SK-N-SH (cell line): ENCODE data around the gene ZNF586. TPM values are rescaled to one million over a fixed set of nuclear protein-coding genes. Genes with fewer than 3 reads are reported as not detected.

Experiments used
- CTCF ChIA-PET: fragments of 300-600, 350-600 bp; formaldehyde crosslinking; extraction: SDS; loops from one replicate; lab custom pipeline; 2021; lab: Yijun Ruan, JAX
- POLR2A ChIA-PET: fragments of 350-600 bp; sonication (Branson Sonifier 250); formaldehyde crosslinking; extraction: SDS; loops from one replicate; lab custom pipeline; 2020; ENCODE audit warnings: antibody characterized with exemption, inconsistent platforms; lab: Yijun Ruan, JAX
- DNase-seq: peaks from one replicate; pipeline ENCODE4 v3.0.0; 2012
- H2AFZ ChIP-seq: fragments of 200-600 bp; sonication (generic); 2 replicates; pipeline ENCODE4 v1.8.1; 2016; ENCODE audit warnings: antibody characterized with exemption, mild to moderate bottlenecking, low read depth
- H3F3A ChIP-seq: fragments of 200-600 bp; sonication (generic); replicated peaks from 2 replicates; pipeline ENCODE3; 2016; ENCODE audit warnings: antibody characterized with exemption, mild to moderate bottlenecking; ENCODE audit not compliant: insufficient read depth
- H3K27ac ChIP-seq, 2 experiments: fragments of 200-500 bp in 1 of 2; fragments of 200-600 bp in 1 of 2; sonication (Bioruptor generic) in 1 of 2; sonication (generic), shearing (Covaris generic) in 1 of 2; 2 replicates each; pipeline versions ENCODE4 v1.5.1 to v1.6.1; 2014 to 2016; ENCODE audit warnings: low read depth in 2 of 2, inconsistent platforms in 1 of 2, low read length in 1 of 2, mild to moderate bottlenecking in 1 of 2, mixed read lengths in 1 of 2
- H3K27me3 ChIP-seq: fragments of 200-600 bp; sonication (generic), shearing (Covaris generic); 2 replicates; pipeline ENCODE4 v1.6.1; 2016; ENCODE audit warnings: mixed run types; ENCODE audit not compliant: insufficient read depth
- H3K36me3 ChIP-seq, 2 experiments: fragments of 200-500 bp in 1 of 2; fragments of 200-600 bp in 1 of 2; sonication (Bioruptor generic) in 1 of 2; sonication (generic) in 1 of 2; replicated peaks in 1 of 2; 2 replicates each; pipeline versions ENCODE3 to v1.5.1; 2014 to 2016; ENCODE audit warnings: low read length in 1 of 2, mild to moderate bottlenecking in 1 of 2; ENCODE audit not compliant: insufficient read depth in 2 of 2, control insufficient read depth in 1 of 2
- H3K4me1 ChIP-seq, 2 experiments: fragments of 200-500 bp in 1 of 2; fragments of 200-600 bp in 1 of 2; sonication (Bioruptor generic) in 1 of 2; sonication (generic), shearing (Covaris generic) in 1 of 2; 2 replicates each; pipeline versions ENCODE4 v1.5.1 to v1.6.1; 2014 to 2016; ENCODE audit warnings: low read depth in 1 of 2, low read length in 1 of 2, mixed run types in 1 of 2; ENCODE audit not compliant: insufficient read depth in 2 of 2, control insufficient read depth in 1 of 2
- H3K4me2 ChIP-seq: fragments of 200-600 bp; sonication (generic), shearing (Covaris generic); 2 replicates; pipeline ENCODE4 v1.6.1; 2017; ENCODE audit warnings: mixed run types
- H3K4me3 ChIP-seq, 2 experiments: fragments of 200-500 bp in 1 of 2; fragments of 200-600 bp in 1 of 2; sonication (Bioruptor generic) in 1 of 2; sonication (generic), shearing (Covaris generic) in 1 of 2; 2 replicates each; pipeline versions ENCODE4 v1.5.1 to v1.8.1; 2014 to 2016; ENCODE audit warnings: low read depth in 2 of 2, inconsistent platforms in 1 of 2, low read length in 1 of 2, mild to moderate bottlenecking in 1 of 2, mixed read lengths in 1 of 2, moderate library complexity in 1 of 2
- H3K79me2 ChIP-seq: fragments of 200-600 bp; sonication (generic); 2 replicates; pipeline ENCODE4 v1.8.1; 2017; ENCODE audit warnings: mild to moderate bottlenecking; ENCODE audit not compliant: insufficient read depth
- H3K9ac ChIP-seq: fragments of 200-600 bp; sonication (generic); 2 replicates; pipeline ENCODE4 v1.6.1; 2017; ENCODE audit warnings: mixed run types
- H3K9me2 ChIP-seq: fragments of 200-600 bp; sonication (generic); 2 replicates; pipeline ENCODE4 v1.6.1; 2017; ENCODE audit warnings: mixed run types
- H3K9me3 ChIP-seq: fragments of 200-600 bp; sonication (generic); 2 replicates; pipeline ENCODE4 v1.6.1; 2017; ENCODE audit warnings: mixed run types, mild to moderate bottlenecking, moderate library complexity
- H4K20me1 ChIP-seq: fragments of 200-600 bp; sonication (generic); 2 replicates; pipeline ENCODE4 v1.6.1; 2017; ENCODE audit warnings: mild to moderate bottlenecking, mixed run types; ENCODE audit not compliant: insufficient read depth
- CHD2 ChIP-seq: fragments of 150-350 bp; IDR thresholded peaks from 2 replicates; pipeline ENCODE4 v1.6.1; 2018; ENCODE audit warnings: low read length; ENCODE audit not compliant: partially characterized antibody
- CTCF ChIP-seq: fragments of 200-600 bp; sonication (generic); IDR thresholded peaks from 2 replicates; pipeline ENCODE4 v1.6.1; 2017; ENCODE audit warnings: antibody characterized with exemption, mild to moderate bottlenecking, moderate library complexity
- EP300 ChIP-seq, 2 experiments: IDR thresholded peaks; 2 replicates each; pipeline versions ENCODE4 v1.4.0 to v1.6.1; 2012; ENCODE audit warnings: borderline replicate concordance in 1 of 2, low read depth in 1 of 2, low read length in 1 of 2
- EZH2phosphoT487 ChIP-seq: fragments of 200-600 bp; sonication (generic); IDR thresholded peaks from 2 replicates; pipeline ENCODE4 v1.6.1; 2017; ENCODE audit warnings: low read depth, mixed run types, mild to moderate bottlenecking, antibody characterized with exemption, moderate library complexity, borderline replicate concordance
- FOXJ3 ChIP-seq: sonication (generic); formaldehyde crosslinking; IDR thresholded peaks from 2 replicates; pipeline ENCODE4 v1.5.1; 2020; ENCODE audit warnings: mild to moderate bottlenecking, missing genetic modification reagents
- JUND ChIP-seq: IDR thresholded peaks from 2 replicates; pipeline ENCODE4 v1.4.0; 2012
- MXI1 ChIP-seq: IDR thresholded peaks from 2 replicates; pipeline ENCODE4 v1.6.1; 2012; ENCODE audit warnings: mild to moderate bottlenecking, low read depth, low read length, improper control_type of control experiment
- RAD21 ChIP-seq: IDR thresholded peaks from 2 replicates; pipeline ENCODE4 v1.6.1; 2012; ENCODE audit warnings: mild to moderate bottlenecking, low read length
- RFX5 ChIP-seq: IDR thresholded peaks from 2 replicates; pipeline ENCODE4 v1.6.1; 2012; ENCODE audit warnings: mild to moderate bottlenecking, improper control_type of control experiment, low read length
- TAF1 ChIP-seq: IDR thresholded peaks from 2 replicates; pipeline ENCODE4 v1.6.1; 2012; ENCODE audit warnings: low read depth, mild to moderate bottlenecking, low read length, moderate library complexity, borderline replicate concordance
- TCF12 ChIP-seq: IDR thresholded peaks from 2 replicates; pipeline ENCODE4 v1.4.0; 2012
- TEAD4 ChIP-seq: IDR thresholded peaks from 2 replicates; pipeline ENCODE4 v1.4.0; 2012; ENCODE audit warnings: mild to moderate bottlenecking, borderline replicate concordance; ENCODE audit not compliant: insufficient read depth
- USF1 ChIP-seq: IDR thresholded peaks from 2 replicates; pipeline ENCODE4 v1.4.0; 2012; ENCODE audit warnings: low read depth, borderline replicate concordance
- USF2 ChIP-seq: fragments of 150-350 bp; IDR thresholded peaks from 2 replicates; pipeline ENCODE4 v1.6.1; 2017; ENCODE audit warnings: antibody characterized with exemption, low read length, low read depth, borderline replicate concordance
- YY1 ChIP-seq: IDR thresholded peaks from 2 replicates; pipeline ENCODE4 v1.4.0; 2012; ENCODE audit warnings: low read depth, mild to moderate bottlenecking
- WGBS: methylation state at CpG from one replicate; pipeline ENCODE4 v1.1.6; 2017; ENCODE audit warnings: low lambda C conversion rate; 5-methylcytosine and 5-hydroxymethylcytosine counted together
- polyA plus RNA-seq, 3 experiments: library from polyadenylated mRNA; depleted of rRNA; stranded (reverse); fragments of >200 nt; gene quantifications; 2 replicates each; pipeline ENCODE4 v1.2.3, GENCODE V29; 2012

ZNF586 gene
- polyA plus RNA-seq, 1 of the 3 experiments (the other 2 are of a cell fraction), result 3.5 TPM

GRCh38 chr19:57825511-57825910 lies 56.0 kb downstream of the ZNF586 start (continued):
- TF ChIP-seq TAF1, result no peak

GRCh38 chr19:57829316-57829715 lies 59.8 kb downstream of the ZNF586 start:
- Histone ChIP-seq H4K20me1 (peaks cover 6% of the 10 kb centered on the region; the same call in 1 of the 2 replicates), H3K9me2 (no peaks in the 10 kb centered on the region), H3K9ac (no peak overlapping the region), H3K36me3 (peaks cover 5 to 11% of the 10 kb centered on the region in 2 experiments), H3K27me3 (no peaks in the 10 kb centered on the region), H3K79me2 (peaks cover 83% of the 10 kb centered on the region), H3K4me3 (no peak overlapping the region), H3F3A (no peaks in the 10 kb centered on the region), H2AFZ (no peak overlapping the region), H3K4me2 (no peak overlapping the region), H3K27ac (no peak overlapping the region), H3K9me3 (no peaks in the 10 kb centered on the region)
- WGBS, result 92% methylated on average over 5 of the region's 5 CpGs
- CTCF ChIA-PET, result interaction anchor here (1.0 to 1.3 kb wide), 2 partner anchors 10 to 21 kb away, joined by 4 to 5 read pairs; no protein-coding TSS in a partner anchor
- no peak for TF ChIP-seq MXI1
- no peak for TF ChIP-seq RFX5
- no peak for TF ChIP-seq YY1
- no peak for TF ChIP-seq EZH2phosphoT487
- TF ChIP-seq JUND, result no peak
- TF ChIP-seq TEAD4, result no peak
- no peak for TF ChIP-seq TCF12
- TF ChIP-seq USF1, result no peak
- no peak for TF ChIP-seq USF2
- TF ChIP-seq CHD2, result no peak
- TF ChIP-seq EP300 (IDR thresholded peaks at IDR 0.05; ENCODE audit: borderline replicate concordance in 1 of 2, low read depth in 1 of 2, low read length in 1 of 2), result no peak
- TF ChIP-seq, all 33 proteins: peak for 0
- no peak for DNase-seq
- POLR2A ChIA-PET, result no interaction called here
- no peaks in the 10 kb centered on the region for H3K4me1 ChIP-seq

GRCh38 chr19:57830071-57830602 lies 60.7 kb downstream of the ZNF586 start, which contains the start of gene ZNF587B:
Gene ZNF587B, plus strand, starts transcription at chr19:57830299. Its CDS starts 230 bp downstream, at chr19:57830529.
- Histone ChIP-seq H3K9me3 (no peaks in the 10 kb centered on the region), H3K4me2 (no peak within 1 kb of the TSS), H3K4me1 (no peaks in the 10 kb centered on the region), H3K9me2 (no peaks in the 10 kb centered on the region), H3K9ac (no peak within 1 kb of the TSS), H3K36me3 (peaks cover 5 to 9% of the 10 kb centered on the region in 2 experiments), H2AFZ (no peak within 1 kb of the TSS), H4K20me1 (peaks cover 6% of the 10 kb centered on the region; the same call in 1 of the 2 replicates), H3K4me3 (no peak within 1 kb of the TSS), H3K27ac (no peak within 1 kb of the TSS), H3K27me3 (no peaks in the 10 kb centered on the region), H3K79me2 (peaks cover 75% of the 10 kb centered on the region), H3F3A (no peaks in the 10 kb centered on the region)
- TF ChIP-seq FOXJ3 (CRISPR knock-in tag) (no peak), RAD21 (peak; percentile 27), USF1 (0 out of 2 replicates have a peak, but pooled peaks have one; percentile 37), CTCF (peak; percentile 42)
- 91% methylated on average over 15 of the region's 22 CpGs for WGBS
- ChIA-PET CTCF (interaction anchor here (0.8 to 1.3 kb wide), 3 partner anchors 11 to 21 kb away, joined by 3 to 5 read pairs (median 4); no protein-coding TSS in a partner anchor), POLR2A (no interaction called here)
- DNase-seq, result peak; percentile 50
